PC-9 (cell line): Measurements from ENCODE around the gene CD84. TPM values are rescaled to one million over a fixed set of nuclear protein-coding genes. Genes with fewer than 3 reads are reported as not detected.
"Not testable (repeated sequence)": the region's sequence is repeated elsewhere in the genome, so short reads cannot be mapped to it uniquely, and the experiment has no call there.

Source experiments
- BruUV-seq: library from RNA; stranded (reverse); fragments of 400-500 nt; replicated peaks from 2 replicates; lab custom pipeline; 2021; lab: Mats Ljungman, UMichigan
- CTCF ChIA-PET: fragments of 300-600 bp; sonication (Branson Sonifier 250); formaldehyde crosslinking; loops from one replicate; lab custom pipeline; 2022; ENCODE audit warnings: antibody characterized with exemption; lab: Charles Lee
- POLR2A ChIA-PET: fragments of 300-600 bp; sonication (Branson Sonifier 250); formaldehyde crosslinking; loops from one replicate; lab custom pipeline; 2022; ENCODE audit warnings: antibody characterized with exemption; ENCODE audit not compliant: unreplicated experiment; lab: Charles Lee
- DNase-seq, 2 experiments: peaks; one replicate each; pipeline versions ENCODE4 v3.0.0 to v3.0.0-alpha.2; 2015 to 2022; ENCODE audit warnings: mixed read lengths in 1 of 2
- H2AFZ ChIP-seq: fragments of 200-600 bp; sonication (generic); 2 replicates; pipeline ENCODE4 v1.8.1; 2017; ENCODE audit warnings: antibody characterized with exemption
- H3F3A ChIP-seq: fragments of 200-600 bp; sonication (generic); 2 replicates; pipeline ENCODE4 v1.8.1; 2017; ENCODE audit warnings: antibody characterized with exemption, mild to moderate bottlenecking, low read depth; ENCODE audit not compliant: insufficient read depth
- H3K27ac ChIP-seq: fragments of 200-600 bp; sonication (generic); 2 replicates; pipeline ENCODE4 v1.6.1; 2016; ENCODE audit warnings: mixed run types
- H3K27me3 ChIP-seq: fragments of 200-600 bp; sonication (generic); 2 replicates; pipeline ENCODE4 v1.6.1; 2016; ENCODE audit warnings: low read depth, mixed run types; ENCODE audit not compliant: insufficient read depth
- H3K36me3 ChIP-seq: fragments of 200-600 bp; sonication (generic); 2 replicates; pipeline ENCODE4 v1.6.1; 2016; ENCODE audit warnings: low read depth, mixed run types
- H3K4me1 ChIP-seq: fragments of 200-600 bp; sonication (generic); replicated peaks from 2 replicates; pipeline ENCODE4 v1.6.1; 2016; ENCODE audit warnings: mixed run types; ENCODE audit not compliant: insufficient read depth
- H3K4me2 ChIP-seq: fragments of 200-600 bp; sonication (generic); 2 replicates; pipeline ENCODE4 v1.6.1; 2017; ENCODE audit warnings: mixed run types
- H3K4me3 ChIP-seq: fragments of 200-600 bp; sonication (generic); 2 replicates; pipeline ENCODE4 v1.6.1; 2016; ENCODE audit warnings: mixed run types
- H3K79me2 ChIP-seq: fragments of 200-600 bp; sonication (generic); 2 replicates; pipeline ENCODE4 v1.6.1; 2017; ENCODE audit warnings: low read depth, mixed run types
- H3K9me2 ChIP-seq: fragments of 200-600 bp; sonication (generic); 2 replicates; pipeline ENCODE4 v1.8.1; 2017; ENCODE audit warnings: mild to moderate bottlenecking; ENCODE audit not compliant: insufficient read depth
- H3K9me3 ChIP-seq: fragments of 200-600 bp; sonication (generic); 2 replicates; pipeline ENCODE4 v1.8.1; 2016; ENCODE audit warnings: low read depth; ENCODE audit not compliant: insufficient read depth
- H4K20me1 ChIP-seq: fragments of 200-600 bp; sonication (generic); 2 replicates; pipeline ENCODE4 v1.8.1; 2017; ENCODE audit not compliant: insufficient read depth
- CTCF ChIP-seq: fragments of 200-600 bp; sonication (generic); conservative IDR thresholded peaks from 2 replicates; pipeline ENCODE4 v1.6.1; 2017; ENCODE audit warnings: mixed run types, antibody characterized with exemption, mild to moderate bottlenecking, moderate library complexity
- EZH2 ChIP-seq: fragments of 200-600 bp; sonication (generic); IDR thresholded peaks from 2 replicates; pipeline ENCODE4 v1.8.0; 2017; ENCODE audit warnings: antibody characterized with exemption, low read depth
- intact Hi-C: fragments of 100-400 bp; cut with micrococcal nuclease; formaldehyde crosslinking; loops from one replicate; pipeline ENCODE4 v1.10.0; 2022; ENCODE audit not compliant: unreplicated experiment
- total RNA-seq: library from RNA; stranded (reverse); gene quantifications from 2 replicates; pipeline ENCODE4 v1.2.3, GENCODE V29; 2021

The CD84 gene
- total RNA-seq, 1 experiment from 2014 or later = not detected

DNA sequence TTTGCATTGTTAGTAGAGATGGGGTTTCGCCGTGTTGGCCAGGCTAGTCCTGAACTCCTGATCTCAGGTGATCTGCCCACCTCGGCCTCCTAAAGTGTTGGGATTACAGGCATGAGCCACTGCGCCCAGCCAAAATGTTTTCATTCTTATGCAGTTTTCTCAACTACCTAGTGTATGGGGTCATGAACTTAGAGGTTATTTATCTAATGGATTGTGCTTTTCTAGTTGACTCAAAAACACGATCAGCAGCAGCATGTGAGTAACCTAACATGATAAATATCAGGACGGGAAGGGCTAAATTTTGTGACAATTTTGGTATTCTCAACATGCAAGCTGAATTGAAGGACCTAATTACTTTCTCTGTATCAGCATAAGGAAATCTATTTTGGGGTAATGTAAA, 9.2 kb upstream of the CD84 start:
- H3F3A ChIP-seq = no peaks in the 10 kb centered on the region
- peaks cover 19% of the 10 kb centered on the region; the same call in 1 of the 2 replicates for H3K27me3 ChIP-seq
- peaks cover 5% of the 10 kb centered on the region; the same call in 1 of the 2 replicates for H3K9me2 ChIP-seq
- H3K4me2 ChIP-seq = no peak overlapping the region
- H2AFZ ChIP-seq = no peak overlapping the region
- H3K4me1 ChIP-seq = no peaks in the 10 kb centered on the region
- no peaks in the 10 kb centered on the region for H3K9me3 ChIP-seq
- no peaks in the 10 kb centered on the region for H4K20me1 ChIP-seq
- H3K4me3 ChIP-seq = no peak overlapping the region
- H3K27ac ChIP-seq = no peak overlapping the region
- intact Hi-C loops = no loop called here
- no peaks in the 10 kb centered on the region for H3K79me2 ChIP-seq
- no peak for TF ChIP-seq CTCF
- no peak for TF ChIP-seq EZH2
- H3K36me3 ChIP-seq = no peaks in the 10 kb centered on the region
- CTCF ChIA-PET = no interaction called here
- no TSS peak for BruUV-seq
- DNase-seq = no peak
- POLR2A ChIA-PET = no interaction called here

DNA sequence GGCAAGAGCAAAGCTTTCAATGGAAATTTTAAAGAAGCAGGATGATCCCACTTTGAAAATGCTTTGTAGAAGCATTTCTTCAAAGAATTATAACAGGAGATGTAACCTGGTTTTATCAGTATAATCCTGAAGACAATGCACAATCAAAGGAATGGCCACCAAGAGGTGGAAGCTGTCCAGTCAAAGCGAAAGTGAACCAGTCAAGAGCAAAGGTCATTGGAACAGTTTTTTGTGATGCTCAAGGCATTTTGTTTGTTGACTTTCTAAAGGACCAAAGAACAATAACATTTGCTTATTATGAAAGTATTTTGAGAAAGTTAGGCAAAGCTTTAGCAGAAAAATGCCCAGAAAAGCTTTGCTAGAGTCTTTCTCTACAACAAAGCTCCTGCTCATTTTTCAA, 5.5 kb upstream of the CD84 start:
- no peak overlapping the region for H3K27ac ChIP-seq
- POLR2A ChIA-PET = no interaction called here
- H3K4me2 ChIP-seq = no peak overlapping the region
- no peaks in the 10 kb centered on the region for H3F3A ChIP-seq
- no peak for DNase-seq
- H3K9me3 ChIP-seq = no peaks in the 10 kb centered on the region
- CTCF ChIA-PET = no interaction called here
- H3K4me3 ChIP-seq = no peak overlapping the region
- no peaks in the 10 kb centered on the region for H3K36me3 ChIP-seq
- no peaks in the 10 kb centered on the region for H3K4me1 ChIP-seq
- H2AFZ ChIP-seq = no peak overlapping the region
- peaks cover 19% of the 10 kb centered on the region; the same call in 1 of the 2 replicates for H3K27me3 ChIP-seq
- no TSS peak for BruUV-seq
- TF ChIP-seq EZH2 (no peak), CTCF (no peak)
- intact Hi-C loops = no loop called here
- 0 out of 2 replicates have a peak, but pooled peaks cover 5% of the 10 kb centered on the region for H3K9me2 ChIP-seq
- H3K79me2 ChIP-seq = no peaks in the 10 kb centered on the region
- H4K20me1 ChIP-seq = no peaks in the 10 kb centered on the region

GRCh38 chr1:160582976-160583375, 3.7 kb upstream of the CD84 start:
- H4K20me1 ChIP-seq, intact Hi-C loops, CTCF ChIA-PET: not testable (repeated sequence)

DNA sequence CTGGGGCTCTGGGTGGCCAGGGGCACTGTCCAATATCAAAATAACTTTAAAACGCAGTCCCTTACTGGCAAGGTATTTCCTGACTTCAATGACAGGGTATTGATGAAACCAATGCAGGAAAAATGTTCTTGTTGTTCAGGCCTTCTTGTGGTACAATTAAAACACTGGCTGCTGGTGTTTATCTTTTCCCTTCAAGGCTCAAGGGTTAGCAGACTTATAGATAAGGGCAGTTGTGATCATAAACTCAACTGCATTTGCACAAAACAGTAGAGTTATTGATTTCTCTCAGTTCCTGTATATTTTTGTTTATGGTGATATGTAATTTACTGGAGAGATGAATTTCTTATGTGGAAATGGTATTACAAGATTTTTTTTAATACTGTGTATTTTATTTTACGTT, 2.7 kb upstream of the CD84 start:
- intact Hi-C loops = no loop called here
- H2AFZ ChIP-seq = no peak overlapping the region
- TF ChIP-seq EZH2 = no peak
- TF ChIP-seq CTCF = no peak
- no peak for DNase-seq
- no peaks in the 10 kb centered on the region for H3F3A ChIP-seq
- POLR2A ChIA-PET = no interaction called here
- CTCF ChIA-PET = no interaction called here
- H3K9me2 ChIP-seq = no peaks in the 10 kb centered on the region
- H3K27me3 ChIP-seq = peaks cover 9% of the 10 kb centered on the region; the same call in 1 of the 2 replicates
- H3K4me1 ChIP-seq = no peaks in the 10 kb centered on the region
- H3K79me2 ChIP-seq = no peaks in the 10 kb centered on the region
- no peaks in the 10 kb centered on the region for H3K36me3 ChIP-seq
- H4K20me1 ChIP-seq = no peaks in the 10 kb centered on the region
- no peak overlapping the region for H3K27ac ChIP-seq
- no peak overlapping the region for H3K4me2 ChIP-seq
- no peaks in the 10 kb centered on the region for H3K9me3 ChIP-seq
- no TSS peak for BruUV-seq
- no peak overlapping the region for H3K4me3 ChIP-seq

More at GRCh38 chr1:160582976-160583375, 3.7 kb upstream of the CD84 start:
- H3F3A ChIP-seq, DNase-seq, H3K27ac ChIP-seq, H2AFZ ChIP-seq, H3K79me2 ChIP-seq, POLR2A ChIA-PET, H3K4me2 ChIP-seq, H3K9me3 ChIP-seq, H3K9me2 ChIP-seq, H3K4me3 ChIP-seq, H3K4me1 ChIP-seq, BruUV-seq, H3K36me3 ChIP-seq: not testable (repeated sequence)
- peaks cover 17% of the 10 kb centered on the region; the same call in 1 of the 2 replicates for H3K27me3 ChIP-seq
